GM19238 (cell line): ENCODE data around the gene IGSF9B.

Source experiments
- DNase-seq: peaks from one replicate; pipeline ENCODE4 v3.0.0; 2011; ENCODE audit warnings: low spot score; ENCODE audit not compliant: insufficient read length

The IGSF9B gene

DNA sequence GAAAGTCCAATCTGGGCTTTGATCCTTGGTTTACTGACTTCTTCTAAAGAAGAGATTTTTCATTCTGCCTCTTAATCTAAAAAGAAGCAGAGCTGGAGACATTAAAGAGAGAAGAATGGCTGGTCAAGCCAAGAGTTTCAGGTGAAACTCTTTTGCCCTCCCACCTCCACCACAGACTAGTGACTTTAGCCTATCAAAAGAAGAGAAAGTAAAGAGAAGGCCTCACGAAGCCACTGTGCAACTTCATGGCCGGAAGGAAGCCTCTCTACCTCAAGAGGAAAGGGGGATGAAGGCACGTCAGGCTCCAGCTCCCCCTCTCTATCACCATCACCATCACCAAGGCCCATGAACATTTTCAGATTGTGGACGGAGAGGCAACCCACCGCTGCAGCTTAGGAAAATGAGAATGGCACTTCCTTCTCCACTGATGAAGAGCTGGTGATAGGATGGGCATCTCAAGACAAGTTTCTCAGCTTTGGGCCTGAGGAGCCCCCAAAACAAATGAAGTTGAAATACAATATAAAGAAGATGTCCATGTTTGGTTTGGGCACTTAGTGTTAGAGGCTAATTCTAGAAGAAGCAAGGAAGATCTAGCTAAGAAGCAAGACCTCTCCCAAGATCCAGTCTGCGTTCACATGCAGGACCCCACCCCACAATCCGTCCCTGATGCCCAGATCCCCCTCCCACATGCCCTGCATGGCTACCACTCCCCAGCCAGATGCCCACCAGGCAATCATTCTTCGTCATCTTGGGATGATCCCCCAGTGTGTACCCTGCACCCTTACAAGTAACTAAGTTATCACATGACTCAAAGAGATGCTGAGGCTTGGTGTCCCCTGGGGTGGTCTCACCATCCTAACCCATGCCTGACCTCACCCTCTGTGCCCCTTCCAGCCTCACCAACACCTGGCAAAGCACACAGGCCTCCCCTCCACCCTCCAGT is 52.6 kb downstream of the IGSF9B start:
- DNase-seq, result no peak

DNA sequence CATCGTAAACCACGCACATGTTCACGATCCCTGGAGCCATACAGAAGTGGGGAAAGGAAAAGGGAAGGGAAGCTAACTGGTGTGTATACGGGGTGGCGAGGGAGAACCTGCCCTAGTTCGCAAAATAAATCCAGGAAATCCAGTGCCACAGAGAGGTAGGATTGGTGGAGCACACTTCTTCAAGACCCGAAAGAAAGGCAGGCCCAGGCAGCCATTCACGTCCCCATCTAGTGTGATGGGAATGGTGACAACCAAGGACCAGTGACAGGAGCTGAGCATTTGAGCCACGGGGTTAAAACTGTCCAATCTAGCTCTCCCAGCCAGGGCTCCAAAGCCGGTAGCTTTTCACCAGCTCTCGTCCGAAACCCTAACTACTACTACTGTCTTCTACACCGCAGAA is 53.7 kb downstream of the IGSF9B start:
- no peak for DNase-seq

DNA sequence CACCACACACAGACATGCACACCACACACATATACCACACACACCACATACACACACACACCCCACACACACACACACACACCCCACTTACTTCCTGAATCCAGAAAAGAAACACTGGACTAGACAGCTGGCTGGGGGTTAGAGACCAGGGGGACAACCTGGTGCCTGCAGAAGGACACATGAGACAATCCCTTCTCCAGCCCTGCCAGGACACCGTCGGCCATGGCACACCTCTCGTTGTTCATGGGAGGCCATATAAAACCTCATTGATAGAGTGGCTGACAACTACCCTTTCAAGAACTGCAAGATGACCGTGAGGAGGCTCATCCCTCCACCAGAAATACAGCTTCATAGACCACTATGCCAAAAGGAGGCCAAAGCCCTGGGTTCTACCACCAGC is 54.3 kb downstream of the IGSF9B start:
- no peak for DNase-seq

DNA sequence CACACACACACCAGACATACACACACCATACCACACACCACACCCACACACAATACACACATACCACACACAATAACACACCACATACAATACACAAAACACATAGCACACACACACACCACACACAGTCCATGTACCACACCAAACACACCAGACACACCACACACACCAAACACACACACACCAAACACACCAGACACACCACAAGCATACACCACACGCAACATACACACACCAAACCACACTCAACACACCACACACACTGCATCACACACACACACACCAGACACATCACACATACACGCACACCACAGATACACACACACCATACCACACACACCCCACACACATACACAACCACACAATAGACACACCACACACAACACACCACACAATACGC is 54.8 kb downstream of the IGSF9B start:
- no peak for DNase-seq

DNA sequence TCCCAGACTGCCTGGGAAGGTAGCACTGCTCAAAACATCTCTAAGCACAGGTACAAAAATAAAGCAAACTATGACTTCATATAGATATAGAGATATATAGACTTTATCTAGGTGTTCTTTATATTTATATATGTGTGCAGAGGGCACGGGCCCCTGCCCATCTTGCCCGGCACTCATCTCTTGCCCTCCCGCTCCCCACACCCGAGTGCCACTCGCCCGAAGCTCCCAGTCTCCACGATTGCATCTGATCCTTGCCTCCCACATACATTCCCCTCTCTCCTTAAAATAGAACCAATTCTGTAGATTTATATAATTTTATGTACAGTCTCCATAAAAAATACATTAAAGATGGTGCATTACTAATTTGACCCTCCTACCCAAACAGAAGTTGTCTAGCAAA is 55.5 kb downstream of the IGSF9B start:
- no peak for DNase-seq

DNA sequence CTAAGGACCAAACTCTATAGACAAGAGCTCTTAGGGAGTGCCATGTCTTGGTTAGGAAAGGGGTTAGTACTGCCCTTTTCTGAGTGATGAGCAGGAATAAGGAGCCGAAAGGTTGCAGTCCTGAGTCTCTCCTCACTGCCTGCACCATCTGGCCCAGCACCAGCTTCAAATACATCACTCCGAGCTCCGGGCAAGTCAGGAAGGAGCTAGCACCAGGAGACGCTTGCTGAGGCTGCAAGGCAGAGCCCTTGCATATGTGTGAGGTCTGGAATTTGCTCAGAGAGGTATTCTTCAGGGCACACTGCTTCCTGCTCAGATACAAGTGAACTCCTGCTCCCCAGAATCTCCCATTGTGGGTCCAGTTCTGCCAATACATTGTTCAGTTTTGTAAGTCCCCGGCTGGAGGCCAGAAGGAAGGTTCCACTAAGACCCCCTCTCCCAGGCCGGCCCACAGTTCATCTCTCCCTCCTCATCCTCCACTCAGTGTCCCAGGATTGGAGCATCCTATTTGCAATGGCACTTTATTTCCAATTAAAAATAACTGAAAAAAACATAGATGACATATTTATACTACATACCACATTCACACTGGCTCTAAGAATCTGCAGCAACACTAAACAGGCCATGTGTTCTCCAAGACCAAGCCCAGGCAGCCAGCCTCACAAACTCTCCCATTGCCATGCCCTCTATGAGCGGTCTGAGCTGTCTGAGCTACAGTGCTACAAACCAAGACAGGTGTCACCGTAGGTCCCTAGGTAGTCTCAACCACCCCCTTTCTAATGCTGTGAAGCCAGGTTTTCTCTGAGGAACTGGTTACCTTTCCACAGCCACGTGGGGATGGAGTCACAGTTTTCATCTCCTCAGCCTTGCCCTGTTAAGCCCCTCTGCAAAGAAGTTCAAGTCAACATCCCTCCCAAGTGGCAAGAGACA is 56.3 kb downstream of the IGSF9B start:
- DNase-seq, result no peak

DNA sequence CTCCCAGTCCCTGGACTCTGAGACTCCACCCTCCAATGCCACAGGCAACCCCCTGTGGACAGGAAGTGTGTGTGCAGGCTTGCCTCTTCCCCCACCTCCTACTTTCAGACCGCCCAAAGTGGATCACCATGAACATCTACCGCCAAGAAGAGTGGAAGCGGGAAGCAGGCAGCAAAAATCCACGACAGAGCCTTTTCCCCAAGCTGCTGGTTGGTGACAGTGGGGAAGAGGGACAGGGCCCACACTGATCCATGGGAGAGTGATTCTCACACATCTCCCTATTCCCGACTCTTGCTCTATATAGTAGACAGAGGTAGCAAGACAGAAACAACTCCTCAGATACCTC is 58.0 kb downstream of the IGSF9B start:
- no peak for DNase-seq

DNA sequence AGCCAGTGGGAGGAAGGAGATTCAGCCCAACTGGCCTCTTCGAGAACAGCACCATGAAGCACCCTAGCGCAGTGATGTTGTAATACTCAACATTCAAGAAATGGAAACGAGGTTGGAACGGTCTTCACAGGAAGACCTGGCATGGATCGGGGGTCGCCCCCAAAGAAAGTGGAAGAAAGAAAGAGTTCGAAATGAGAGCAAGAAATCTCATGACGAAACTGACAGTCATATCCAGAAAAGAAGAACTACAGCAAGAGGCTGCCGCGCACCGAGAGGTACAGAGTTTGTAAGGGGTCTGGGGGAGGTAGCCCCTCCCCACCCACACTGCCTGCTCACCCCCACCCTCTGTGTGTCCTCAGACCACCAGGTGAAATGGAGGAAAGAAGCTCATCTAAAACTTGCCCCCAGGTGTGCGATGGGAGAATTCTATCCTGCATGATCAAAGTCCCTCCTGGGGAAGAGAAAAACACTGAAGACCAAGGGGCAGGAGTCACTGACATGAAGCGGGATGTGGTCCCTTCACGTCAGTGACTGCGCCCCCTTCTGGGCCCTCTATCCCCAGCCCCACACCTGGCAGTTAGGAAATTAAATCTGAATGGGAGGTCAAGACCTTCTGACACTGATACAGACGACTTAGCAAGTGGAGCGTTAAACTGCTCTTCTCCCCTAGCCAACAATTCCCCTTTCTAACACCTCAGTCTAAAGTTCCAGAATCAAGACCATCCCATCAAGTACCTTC is 58.6 kb downstream of the IGSF9B start:
- DNase-seq, result no peak

DNA sequence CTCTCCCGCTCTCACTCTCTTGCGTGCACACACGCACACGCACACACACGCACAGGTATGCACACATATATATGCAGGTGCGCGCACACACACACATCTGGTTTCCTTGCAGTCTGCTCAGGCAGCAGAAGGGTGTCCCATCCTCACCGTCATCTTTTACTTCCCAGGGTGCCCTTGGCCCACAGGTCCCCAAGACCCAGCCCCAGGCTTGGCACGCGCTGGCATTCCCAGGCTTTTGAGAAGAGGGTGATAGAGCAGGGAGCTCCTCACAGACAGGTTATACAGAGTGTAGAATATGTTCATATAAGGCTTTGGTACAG is 59.5 kb downstream of the IGSF9B start:
- no peak for DNase-seq

DNA sequence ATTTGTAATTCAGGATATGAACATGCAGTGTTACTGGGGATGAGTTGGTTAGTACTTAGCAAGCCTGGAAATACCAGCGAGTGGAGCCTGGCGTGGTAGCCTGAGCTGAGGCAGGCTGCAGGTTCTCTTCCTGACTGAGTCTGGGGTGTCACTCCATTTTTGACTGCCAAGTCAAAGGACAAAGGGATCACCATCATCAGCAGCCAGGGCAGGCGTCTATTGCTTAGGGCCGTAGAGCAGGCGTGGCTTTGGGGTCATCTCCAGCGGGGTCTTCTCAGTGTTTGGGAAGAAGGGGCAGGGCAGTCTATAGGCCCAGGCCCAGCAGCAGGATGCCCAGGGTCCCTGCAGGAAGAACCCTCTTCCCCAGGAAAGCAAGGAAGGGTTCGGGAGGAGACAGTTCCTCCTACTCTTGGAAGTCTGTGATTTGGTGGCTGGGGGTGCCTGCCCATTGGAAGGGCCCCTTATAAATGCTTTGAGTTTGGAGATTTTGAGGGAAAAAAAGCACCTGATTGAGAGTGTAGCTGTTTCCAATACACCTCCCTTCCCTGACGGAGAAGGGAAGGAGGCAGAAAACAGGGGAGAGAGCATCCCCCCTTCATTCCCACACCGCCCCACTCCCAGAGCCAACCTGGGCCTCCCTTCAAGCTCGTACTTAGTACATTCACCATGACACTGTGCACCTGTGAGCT is 60.0 kb downstream of the IGSF9B start:
- no peak for DNase-seq

DNA sequence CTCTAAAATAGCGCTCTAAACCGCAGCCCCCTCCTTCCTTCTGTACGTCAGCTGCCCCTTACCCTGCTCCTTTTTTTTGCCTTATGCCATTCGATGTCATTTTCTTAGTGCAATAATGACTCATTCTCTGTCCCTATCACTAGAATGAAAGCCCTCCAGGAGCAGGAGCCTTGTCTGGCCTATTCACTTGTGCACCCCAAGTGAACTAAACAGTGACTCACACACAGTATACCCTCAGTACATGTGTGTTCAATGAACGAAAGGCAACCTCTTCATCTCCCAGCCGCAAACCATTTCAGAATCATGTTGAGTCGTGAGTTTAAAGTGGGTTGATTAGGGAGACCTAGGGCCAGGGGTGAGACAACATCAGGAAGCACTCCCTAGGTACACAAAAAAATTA is 60.7 kb downstream of the IGSF9B start:
- DNase-seq, result no peak

DNA sequence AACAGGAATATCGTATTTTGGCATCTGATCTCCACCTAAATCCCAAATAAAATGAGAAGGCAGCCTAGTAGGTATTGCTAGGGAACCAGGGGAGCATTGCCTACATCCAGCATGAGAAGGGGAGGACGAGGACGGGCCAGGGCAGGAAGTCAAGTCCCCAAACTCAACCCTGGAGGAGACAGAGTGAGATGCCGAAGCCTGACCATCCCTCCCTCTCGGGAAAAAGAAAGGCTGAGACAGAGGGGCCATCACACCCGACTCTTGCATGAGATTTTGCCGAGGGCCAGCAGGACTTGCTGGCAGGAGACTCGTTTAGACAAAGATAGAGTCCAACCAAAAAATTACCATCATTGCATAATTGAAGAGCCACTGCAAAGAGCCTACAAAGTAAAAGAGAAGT is 61.2 kb downstream of the IGSF9B start:
- no peak for DNase-seq

DNA sequence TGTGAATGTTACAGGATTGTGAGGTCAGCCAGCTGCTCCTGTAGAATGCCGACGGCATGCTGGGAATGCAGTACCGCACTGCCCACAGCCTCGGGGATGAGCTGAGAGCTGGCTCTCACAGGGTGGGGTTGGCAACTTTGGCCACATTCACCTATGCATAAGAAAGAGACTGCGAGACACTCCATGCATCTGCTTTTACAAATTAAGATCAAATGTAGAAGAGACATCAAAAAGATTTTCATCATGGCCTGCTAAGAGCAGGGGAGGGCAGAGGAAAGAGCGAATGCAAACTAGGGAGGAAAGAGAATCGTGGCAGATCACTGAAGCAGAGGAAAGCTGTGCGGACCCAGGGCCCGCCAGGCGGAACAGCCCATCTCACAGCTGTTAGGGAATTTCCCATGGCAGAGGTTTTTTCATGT is 61.7 kb downstream of the IGSF9B start:
- DNase-seq, result no peak

DNA sequence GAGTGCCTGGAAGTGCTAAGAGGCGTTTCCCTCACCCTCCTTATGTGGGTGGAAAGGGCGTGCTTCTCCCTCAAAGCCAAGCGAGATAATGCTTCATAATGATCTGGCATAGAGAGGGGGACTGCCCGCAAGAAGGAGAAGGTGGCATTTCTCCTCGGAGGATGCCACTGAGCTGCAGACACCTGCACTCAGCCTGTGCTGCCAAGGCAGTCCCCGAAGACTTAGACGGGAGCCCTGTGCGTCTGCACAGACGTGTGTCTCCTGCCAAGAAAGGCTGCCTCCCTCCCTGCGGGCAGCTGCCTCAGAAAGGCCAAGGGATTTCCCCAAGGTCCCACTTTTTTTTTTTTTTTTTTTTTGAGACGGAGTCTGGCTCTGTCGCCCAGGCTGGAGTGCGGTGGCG is 63.4 kb downstream of the IGSF9B start:
- no peak for DNase-seq

DNA sequence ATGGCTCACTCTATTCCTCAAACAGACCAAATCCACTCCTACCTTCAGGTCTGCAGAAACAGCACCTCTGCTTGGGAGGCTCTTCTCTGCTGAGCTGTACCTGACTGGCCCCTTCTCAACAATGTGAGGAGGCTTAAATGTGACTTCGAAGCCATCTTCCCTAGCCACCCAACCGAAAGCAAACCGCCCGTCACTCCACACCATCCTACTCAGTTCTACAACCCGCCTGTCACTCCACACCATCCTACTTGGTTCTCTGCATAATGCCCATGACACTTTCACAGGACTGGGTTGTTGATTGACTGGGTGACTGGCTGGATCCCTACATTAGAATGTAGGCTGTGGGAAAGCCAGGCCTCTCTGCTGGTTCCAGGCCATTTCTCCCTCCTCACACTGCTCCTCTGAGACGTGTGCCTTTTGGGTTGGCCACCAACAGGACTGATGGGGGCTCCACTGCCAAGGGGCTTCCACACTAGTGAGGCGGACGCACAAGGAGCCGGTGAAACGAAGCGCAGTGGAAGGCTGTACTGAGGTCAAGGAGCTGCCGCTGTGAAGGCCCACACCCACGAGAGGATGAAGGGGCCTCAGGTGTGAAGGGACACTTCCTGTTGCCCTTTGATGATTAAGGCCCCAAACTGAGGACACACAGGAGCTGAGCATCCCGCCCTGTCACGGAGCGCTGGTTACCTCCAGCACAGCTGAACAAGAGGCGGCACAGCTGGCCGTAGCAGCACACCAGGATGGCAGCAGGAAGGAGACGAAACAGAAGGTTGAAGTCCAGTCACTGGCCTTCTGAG is 64.0 kb downstream of the IGSF9B start:
- no peak for DNase-seq

DNA sequence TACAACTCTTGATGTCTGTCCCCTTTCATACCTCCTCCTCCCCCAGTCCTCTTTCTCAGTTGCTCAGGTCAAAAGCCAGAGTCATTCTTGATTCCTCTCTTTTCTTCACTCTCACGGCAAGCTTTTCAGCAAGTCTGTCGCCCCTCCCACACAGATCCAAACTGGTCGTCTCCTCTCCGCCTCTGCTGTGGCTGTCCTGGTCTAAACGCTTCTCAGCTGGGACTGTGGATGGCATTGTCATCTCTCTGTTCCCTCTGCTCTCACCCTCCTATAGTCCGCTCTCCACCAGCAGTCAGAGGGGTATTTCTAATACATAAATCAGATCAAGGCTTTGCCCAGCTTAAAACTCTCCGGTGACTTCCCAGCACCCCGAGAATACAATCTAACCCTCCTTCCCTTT is 64.6 kb downstream of the IGSF9B start:
- no peak for DNase-seq

DNA sequence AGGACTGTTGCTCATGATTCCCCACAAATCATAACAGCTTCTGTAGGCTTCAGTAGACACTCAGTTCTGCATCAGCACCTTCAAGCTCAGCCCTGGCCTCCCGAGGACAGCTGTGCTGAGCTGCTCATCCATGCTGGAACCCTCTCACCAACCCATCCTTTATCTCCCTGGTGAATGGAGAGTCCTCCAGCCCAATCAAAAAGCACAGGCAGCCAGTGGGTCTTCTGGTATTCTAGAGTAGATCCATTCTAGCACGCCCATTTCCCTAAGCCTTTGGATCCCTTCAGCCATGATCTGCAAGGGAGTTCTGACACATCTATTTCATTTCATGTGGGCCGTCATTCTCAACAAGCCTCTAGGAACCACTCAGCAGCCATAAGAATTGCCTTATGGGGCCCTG is 66.9 kb downstream of the IGSF9B start:
- no peak for DNase-seq

DNA sequence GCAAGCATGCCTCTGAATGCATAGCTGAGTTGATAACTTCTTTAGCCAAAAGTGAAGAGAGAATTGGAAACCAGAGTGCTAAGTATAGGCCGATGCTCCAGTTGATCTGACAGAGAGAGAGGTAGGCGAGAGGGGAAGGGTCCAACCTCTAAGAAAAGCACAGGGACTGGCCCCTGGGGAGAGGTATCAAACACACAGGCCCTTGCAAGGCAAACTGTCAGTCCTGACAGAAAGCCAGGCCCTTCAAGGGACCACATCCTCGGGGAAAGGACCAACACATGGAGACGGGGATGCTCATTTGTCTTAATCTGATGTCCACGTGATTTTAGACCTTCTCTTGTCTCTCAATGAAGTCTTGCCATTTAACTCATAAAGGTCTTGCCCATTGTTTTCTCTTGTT is 67.6 kb downstream of the IGSF9B start:
- no peak for DNase-seq

DNA sequence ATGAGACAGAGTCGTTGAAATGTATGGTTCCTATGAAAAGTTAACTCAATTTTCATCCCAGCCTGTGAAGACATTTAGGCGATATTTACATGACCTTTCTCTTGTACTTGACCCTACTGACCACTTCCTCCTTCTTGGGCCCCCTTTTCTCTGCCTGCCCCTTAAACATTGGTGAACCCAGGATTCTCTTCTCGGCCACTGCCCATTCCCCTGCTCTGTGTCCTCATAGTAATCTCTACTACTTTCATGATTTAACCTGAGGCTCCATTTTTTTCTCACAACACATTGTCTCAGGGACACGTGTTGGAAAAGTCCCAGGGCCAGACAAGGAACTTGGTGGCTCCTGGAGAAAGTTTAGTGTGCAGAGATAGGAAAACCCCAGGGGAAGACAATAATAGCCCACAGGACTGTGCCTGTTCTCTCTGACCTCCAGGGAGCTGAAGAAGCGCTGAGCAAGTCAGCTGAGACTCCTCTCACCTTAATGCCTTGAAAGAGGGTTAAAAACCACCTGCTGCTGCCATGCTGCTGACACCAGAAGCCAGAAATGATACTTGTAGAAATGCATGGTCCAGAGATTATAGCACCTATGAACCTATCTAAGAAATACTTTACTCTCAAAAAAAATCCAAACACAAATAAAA is 69.0 kb downstream of the IGSF9B start:
- DNase-seq, result no peak

DNA sequence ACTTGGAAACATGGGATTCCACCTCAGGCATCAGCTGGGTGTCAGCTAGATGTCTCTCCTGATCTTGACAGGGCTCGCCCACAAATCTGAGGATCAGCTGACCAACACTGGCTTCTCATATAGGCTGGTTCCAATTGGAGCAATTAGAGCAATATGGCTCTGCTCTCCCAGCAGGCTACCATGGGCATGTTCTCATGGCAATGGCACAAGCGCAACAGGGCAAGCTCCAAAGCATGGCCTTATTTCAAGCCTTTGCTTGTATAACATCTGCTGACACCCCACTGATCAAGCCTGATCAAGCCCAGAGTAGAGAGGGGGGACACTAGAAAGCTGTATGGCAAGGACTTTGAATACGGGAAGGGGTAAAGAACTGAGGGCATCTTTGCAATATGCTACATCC is 70.7 kb downstream of the IGSF9B start:
- no peak for DNase-seq
